Cardiac muscle cell (in vitro differentiated cells and primary cell): ENCODE measurements around the gene COL6A2. TPM values are rescaled to one million over a fixed set of nuclear protein-coding genes. Genes with fewer than 3 reads are reported as not detected.

ENCODE experiments used
- DNase-seq, 2 donors: peaks; one replicate each; pipeline versions ENCODE4 v3.0.0 to v3.0.0-alpha.2; 2010 to 2017; ENCODE audit warnings: low read depth in 1 of 2, low spot score in 1 of 2
- H3K27ac ChIP-seq: fragments of 200-600 bp; sonication (generic); 2 replicates; pipeline ENCODE4 v1.5.1; 2016
- H3K27me3 ChIP-seq: fragments of 200-600 bp; sonication (generic); 2 replicates; pipeline ENCODE4 v1.6.0; 2016; ENCODE audit warnings: control low read depth
- H3K36me3 ChIP-seq: fragments of 200-600 bp; sonication (generic); 2 replicates; pipeline ENCODE4 v1.5.1; 2016; ENCODE audit warnings: control low read depth
- H3K4me1 ChIP-seq: fragments of 200-600 bp; sonication (generic); 2 replicates; pipeline ENCODE4 v1.8.1; 2017; ENCODE audit warnings: low read depth, mild to moderate bottlenecking, mixed run types
- H3K4me3 ChIP-seq: fragments of 200-600 bp; sonication (generic); 2 replicates; pipeline ENCODE4 v1.5.1; 2016; ENCODE audit warnings: mild to moderate bottlenecking
- H3K9me3 ChIP-seq: fragments of 200-600 bp; sonication (generic); 2 replicates; pipeline ENCODE4 v1.5.1; 2017; ENCODE audit warnings: low read depth, mild to moderate bottlenecking, control low read depth
- CTCF ChIP-seq: IDR thresholded peaks from 2 replicates; pipeline ENCODE4 v1.5.1; 2012; ENCODE audit warnings: low read depth, mild to moderate bottlenecking, low read length
- polyA plus RNA-seq: library from polyadenylated mRNA; unstranded; fragments of >200 nt; fragmentation: Nextera tagmentation; extraction: Ambion mirVana; gene quantifications from 2 replicates; pipeline ENCODE4 v1.2.1, GENCODE V29; 2016
- total RNA-seq: library from RNA; depleted of rRNA; stranded (reverse); fragments of >200 nt; gene quantifications from 2 replicates; pipeline ENCODE4 v1.2.3, GENCODE V29; 2016

Gene COL6A2
- total and polyA plus RNA-seq, 2 experiments from 2014 or later = 153 to 260 TPM

- H3K36me3 ChIP-seq = no peaks in the 10 kb centered on the region
- no peak for DNase-seq
- no peaks in the 10 kb centered on the region for H3K27me3 ChIP-seq
- H3K27ac ChIP-seq = peak overlapping the region; percentile 91
- no peak for TF ChIP-seq CTCF
- peaks cover 37% of the 10 kb centered on the region for H3K4me1 ChIP-seq
- no peak overlapping the region for H3K4me3 ChIP-seq
- H3K9me3 ChIP-seq = no peaks in the 10 kb centered on the region
These were observed 58.8 kb downstream of the COL6A2 start for GRCh38 chr21:46156678-46157077.

GRCh38 chr21:46157396-46157986 is 59.6 kb downstream of the COL6A2 start:
- no peak for DNase-seq
- TF ChIP-seq CTCF = no peak
- H3K4me3 ChIP-seq = no peak overlapping the region
- H3K36me3 ChIP-seq = no peaks in the 10 kb centered on the region
- no peaks in the 10 kb centered on the region for H3K27me3 ChIP-seq
- H3K4me1 ChIP-seq = peaks cover 34% of the 10 kb centered on the region
- H3K27ac ChIP-seq = no peak overlapping the region
- no peaks in the 10 kb centered on the region for H3K9me3 ChIP-seq

GRCh38 chr21:46157987-46158451 is 60.1 kb downstream of the COL6A2 start:
- no peaks in the 10 kb centered on the region for H3K36me3 ChIP-seq
- no peaks in the 10 kb centered on the region for H3K27me3 ChIP-seq
- TF ChIP-seq CTCF = no peak
- peaks cover 29% of the 10 kb centered on the region for H3K4me1 ChIP-seq
- DNase-seq = no peak
- no peak overlapping the region for H3K27ac ChIP-seq
- H3K9me3 ChIP-seq = no peaks in the 10 kb centered on the region
- no peak overlapping the region for H3K4me3 ChIP-seq

- Histone ChIP-seq H3K36me3 (no peaks in the 10 kb centered on the region), H3K4me1 (peaks cover 21% of the 10 kb centered on the region), H3K4me3 (no peak overlapping the region), H3K27me3 (no peaks in the 10 kb centered on the region), H3K9me3 (no peaks in the 10 kb centered on the region), H3K27ac (no peak overlapping the region)
- no peak for TF ChIP-seq CTCF
- no peak for DNase-seq
These were observed 60.9 kb downstream of the COL6A2 start for GRCh38 chr21:46158666-46159300.

- Histone ChIP-seq H3K27me3 (no peaks in the 10 kb centered on the region), H3K27ac (no peak overlapping the region), H3K9me3 (no peaks in the 10 kb centered on the region), H3K4me1 (peaks cover 15% of the 10 kb centered on the region), H3K36me3 (no peaks in the 10 kb centered on the region), H3K4me3 (no peak overlapping the region)
- no peak for TF ChIP-seq CTCF
- DNase-seq = no peak
These were observed 61.5 kb downstream of the COL6A2 start for GRCh38 chr21:46159390-46159789.
